Right forelimb (tissue), 1 donor: ENCODE results near the gene SNAP91.
A peak's percentile ranks its signal among the peaks of the same experiment; 100 is the strongest.
"Not testable (repeated sequence)": the region's sequence is repeated elsewhere in the genome, so short reads cannot be mapped to it uniquely, and the experiment has no call there.

Experiments
- DNase-seq: peaks from one replicate; pipeline ENCODE4 v3.0.0-alpha.2; 2018

Gene SNAP91

GRCh38 chr6:83708970-83709747 is at the start of gene SNAP91:
Gene SNAP91 (minus strand): TSS chr6:83709101. CDS start chr6:83707927, 1,174 bp downstream.
- peak; percentile 73 for DNase-seq

GRCh38 chr6:83758533-83758932 is 49.6 kb upstream of the SNAP91 start:
- no peak for DNase-seq

GRCh38 chr6:83757021-83757420 is 48.1 kb upstream of the SNAP91 start:
- no peak for DNase-seq

- no peak for DNase-seq
Measured at GRCh38 chr6:83756565-83756964, 47.7 kb upstream of the SNAP91 start.

GRCh38 chr6:83752375-83752774 is 43.5 kb upstream of the SNAP91 start:
- not testable (repeated sequence) for DNase-seq

- no peak for DNase-seq
Measured at GRCh38 chr6:83741089-83741488, 32.2 kb upstream of the SNAP91 start.

- DNase-seq = no peak
Measured at GRCh38 chr6:83735461-83735860, 26.6 kb upstream of the SNAP91 start.

GRCh38 chr6:83729871-83730270 is 21.0 kb upstream of the SNAP91 start:
- DNase-seq = no peak

GRCh38 chr6:83722876-83723275 is 14.0 kb upstream of the SNAP91 start:
- no peak for DNase-seq

GRCh38 chr6:83717809-83718208 is 8.9 kb upstream of the SNAP91 start:
- DNase-seq = no peak

- DNase-seq = no peak
Measured at GRCh38 chr6:83711958-83712357, 3.1 kb upstream of the SNAP91 start.

GRCh38 chr6:83709748-83710050 is 798 bp upstream of the SNAP91 start:
- DNase-seq = no peak

- DNase-seq = peak; percentile 61
Measured at GRCh38 chr6:83708546-83708969, 343 bp downstream of the SNAP91 start.

- peak; percentile 44 for DNase-seq
Measured at GRCh38 chr6:83707829-83708545, 914 bp downstream of the SNAP91 start.

GRCh38 chr6:83702749-83703148 is 6.2 kb downstream of the SNAP91 start:
- no peak for DNase-seq

GRCh38 chr6:83702077-83702476 is 6.8 kb downstream of the SNAP91 start:
- no peak for DNase-seq

- no peak for DNase-seq
Measured at GRCh38 chr6:83696674-83697073, 12.2 kb downstream of the SNAP91 start.

GRCh38 chr6:83685481-83685880 is 23.4 kb downstream of the SNAP91 start:
- no peak for DNase-seq

GRCh38 chr6:83677791-83678190 is 31.1 kb downstream of the SNAP91 start:
- DNase-seq = no peak

GRCh38 chr6:83637953-83638352 is 70.9 kb downstream of the SNAP91 start:
- no peak for DNase-seq

GRCh38 chr6:83636800-83637199 is 72.1 kb downstream of the SNAP91 start:
- no peak for DNase-seq

GRCh38 chr6:83633609-83634008 is 75.3 kb downstream of the SNAP91 start:
- DNase-seq = no peak

GRCh38 chr6:83633149-83633548 is 75.8 kb downstream of the SNAP91 start:
- no peak for DNase-seq

GRCh38 chr6:83629908-83630307 is 79.0 kb downstream of the SNAP91 start:
- not testable (repeated sequence) for DNase-seq
